CD4-positive, CD25-positive, alpha-beta regulatory T cell (primary cell): Measurements from ENCODE around the gene SIK3. TPM values are rescaled to one million over a fixed set of nuclear protein-coding genes. Genes with fewer than 3 reads are reported as not detected.

Source experiments
- ATAC-seq, 2 donors: fragments of 150-1000 bp; cut with Tn5 transposase; one replicate each; pipeline ENCODE4 v1.10.0; 2021; ENCODE audit warnings: low read depth in 2 of 2, moderate number of reproducible peaks in 2 of 2, moderate library complexity in 1 of 2
- DNase-seq, 3 donors: peaks; one replicate each; pipeline versions ENCODE4 v3.0.0 to v3.0.0-alpha.2; 2012 to 2022; ENCODE audit warnings: mixed read lengths in 1 of 3
- H3K27ac ChIP-seq: one replicate; pipeline ENCODE4 v1.7.0; 2013; ENCODE audit warnings: mild to moderate bottlenecking, low read length; ENCODE audit not compliant: insufficient read depth, poor library complexity, severe bottlenecking
- H3K27me3 ChIP-seq: one replicate; pipeline ENCODE4 v1.7.0; 2013; ENCODE audit warnings: low read length; ENCODE audit not compliant: control insufficient read depth, insufficient read depth
- H3K36me3 ChIP-seq: one replicate; pipeline ENCODE4 v1.7.0; 2013; ENCODE audit warnings: mild to moderate bottlenecking, low read length, moderate library complexity; ENCODE audit not compliant: control insufficient read depth, insufficient read depth
- H3K4me1 ChIP-seq: 2 replicates; pipeline ENCODE4 v1.7.0; 2013; ENCODE audit warnings: mild to moderate bottlenecking, low read length; ENCODE audit not compliant: insufficient read depth, control insufficient read depth, poor library complexity, severe bottlenecking
- H3K4me3 ChIP-seq: one replicate; pipeline ENCODE4 v1.7.0; 2013; ENCODE audit warnings: low read depth, mild to moderate bottlenecking, low read length, moderate library complexity
- H3K9me3 ChIP-seq, 2 experiments: 1 replicate in 1 of 2; 2 replicates in 1 of 2; pipeline ENCODE4 v1.7.0; 2013; ENCODE audit warnings: low read length in 2 of 2, mild to moderate bottlenecking in 1 of 2, moderate library complexity in 1 of 2; ENCODE audit not compliant: control insufficient read depth in 2 of 2
- H3K27ac Mint-ChIP-seq, 3 donors: one replicate each; pipeline ENCODE4 v1.8.0; 2020 to 2022; ENCODE audit warnings: mild to moderate bottlenecking in 3 of 3, mixed read lengths in 3 of 3, moderate library complexity in 2 of 3
- H3K27me3 Mint-ChIP-seq: one replicate; pipeline ENCODE4 v1.8.0; 2022; ENCODE audit warnings: mild to moderate bottlenecking, mixed read lengths
- H3K36me3 Mint-ChIP-seq: one replicate; pipeline ENCODE4 v1.8.0; 2020; ENCODE audit warnings: mixed read lengths
- H3K4me1 Mint-ChIP-seq, 4 donors: one replicate each; pipeline ENCODE4 v1.8.0; 2020 to 2022; ENCODE audit warnings: mixed read lengths in 4 of 4, mild to moderate bottlenecking in 1 of 4
- H3K4me3 Mint-ChIP-seq, 4 donors: one replicate each; pipeline ENCODE4 v1.8.0; 2020 to 2022; ENCODE audit warnings: mild to moderate bottlenecking in 4 of 4, mixed read lengths in 4 of 4, moderate library complexity in 3 of 4
- H3K9me3 Mint-ChIP-seq, 7 donors: one replicate each; pipeline ENCODE4 v1.8.0; 2020 to 2022; ENCODE audit warnings: mixed read lengths in 7 of 7, mild to moderate bottlenecking in 3 of 7, moderate library complexity in 2 of 7
- polyA plus RNA-seq, 4 donors: library from polyadenylated mRNA; unstranded; fragments of 300-500 nt; fragmentation: Illumina TruSeq; gene quantifications; one replicate each; pipeline ENCODE4 v1.2.3, GENCODE V29; 2021
- total RNA-seq: library from RNA; stranded (reverse); gene quantifications from one replicate; pipeline ENCODE4 v1.2.3, GENCODE V29; 2022

Gene SIK3
- total and polyA plus RNA-seq, 5 donors from 2014 or later: 7.0 to 55.2 (median 9.4) TPM

DNA sequence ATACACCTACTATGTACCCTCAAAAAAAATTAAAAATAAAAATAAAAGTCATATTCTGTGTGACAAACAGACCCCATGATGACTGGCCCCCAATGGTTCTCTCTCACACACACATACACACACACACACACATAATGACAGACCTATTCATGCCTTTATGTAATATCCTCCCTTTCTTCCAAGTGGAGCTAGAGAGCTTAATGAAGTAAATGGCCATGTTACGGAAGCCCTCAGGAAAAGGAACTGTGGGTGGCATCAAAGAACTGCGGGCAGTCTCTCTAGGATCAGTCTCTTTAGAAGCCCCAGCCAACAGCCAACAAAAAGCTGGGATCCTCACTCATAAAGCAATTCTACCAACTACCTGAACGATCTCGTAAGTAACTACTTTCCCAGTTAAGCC is 125.5 kb downstream of the SIK3 start:
- no peak for ATAC-seq
- Mint-ChIP-seq H3K9me3 (no peaks in the 10 kb centered on the region), H3K4me3 (no peak overlapping the region), H3K4me1 (peaks cover 22 to 39% (median 26%) of the 10 kb centered on the region in 4 donors), H3K27ac (peak overlapping the region in 1 of 3 donors; percentile 16), H3K36me3 (peaks cover 5% of the 10 kb centered on the region), H3K27me3 (no peaks in the 10 kb centered on the region)
- Histone ChIP-seq H3K4me1 (no peaks in the 10 kb centered on the region), H3K36me3 (no peaks in the 10 kb centered on the region), H3K4me3 (no peak overlapping the region), H3K27me3 (no peaks in the 10 kb centered on the region), H3K9me3 (no peaks in the 10 kb centered on the region), H3K27ac (no peak overlapping the region)
- DNase-seq: no peak

DNA sequence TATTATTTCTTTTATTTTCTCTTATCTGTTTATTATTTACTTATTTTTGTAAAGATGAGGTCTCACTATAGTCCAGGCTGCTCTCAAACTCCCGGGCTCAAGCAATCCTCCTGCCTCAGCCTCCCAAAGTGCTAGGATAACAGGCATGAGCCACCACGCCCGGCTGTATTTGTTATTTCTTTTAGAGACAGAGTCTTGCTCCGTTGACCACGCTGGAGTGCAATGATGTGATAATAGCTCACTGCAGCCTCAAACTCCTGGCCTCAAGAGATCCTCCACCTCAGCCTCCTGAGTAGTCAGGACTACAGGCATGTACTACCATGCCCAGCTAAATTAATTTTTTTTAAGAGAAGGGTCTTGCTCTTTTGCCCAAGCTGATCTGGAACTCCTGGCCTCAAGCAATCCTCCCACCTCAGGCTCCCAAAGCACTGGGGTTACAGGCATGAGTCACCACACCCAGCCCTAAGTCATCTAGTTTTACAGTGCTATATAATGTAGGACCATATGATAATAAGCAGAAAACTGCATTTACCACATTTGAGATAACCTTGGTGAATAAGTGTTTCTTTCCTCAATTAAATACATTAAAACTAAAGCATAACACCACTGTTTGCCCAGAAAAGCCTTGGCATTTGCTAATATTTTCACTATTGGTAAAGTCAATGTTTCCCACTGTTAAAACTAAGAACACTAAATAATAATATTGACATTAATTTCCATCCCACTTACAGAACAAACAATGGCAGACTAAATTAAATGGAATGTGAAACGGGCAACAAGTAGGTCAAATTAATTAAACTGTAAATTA is 127.5 kb downstream of the SIK3 start:
- H3K4me1 Mint-ChIP-seq: peaks cover 22 to 39% (median 25%) of the 10 kb centered on the region in 4 donors
- Histone ChIP-seq H3K27ac (no peak overlapping the region), H3K9me3 (no peaks in the 10 kb centered on the region), H3K27me3 (no peaks in the 10 kb centered on the region), H3K36me3 (no peaks in the 10 kb centered on the region), H3K4me1 (no peaks in the 10 kb centered on the region), H3K4me3 (no peak overlapping the region)
- H3K9me3 Mint-ChIP-seq: peaks cover 0 to under 1% (median 0%) of the 10 kb centered on the region in 7 donors
- ATAC-seq (no peak), DNase-seq (no peak)
- no peak overlapping the region for H3K27ac Mint-ChIP-seq
- H3K4me3 Mint-ChIP-seq: no peak overlapping the region
- no peaks in the 10 kb centered on the region for H3K27me3 Mint-ChIP-seq
- peaks cover 8% of the 10 kb centered on the region for H3K36me3 Mint-ChIP-seq

DNA sequence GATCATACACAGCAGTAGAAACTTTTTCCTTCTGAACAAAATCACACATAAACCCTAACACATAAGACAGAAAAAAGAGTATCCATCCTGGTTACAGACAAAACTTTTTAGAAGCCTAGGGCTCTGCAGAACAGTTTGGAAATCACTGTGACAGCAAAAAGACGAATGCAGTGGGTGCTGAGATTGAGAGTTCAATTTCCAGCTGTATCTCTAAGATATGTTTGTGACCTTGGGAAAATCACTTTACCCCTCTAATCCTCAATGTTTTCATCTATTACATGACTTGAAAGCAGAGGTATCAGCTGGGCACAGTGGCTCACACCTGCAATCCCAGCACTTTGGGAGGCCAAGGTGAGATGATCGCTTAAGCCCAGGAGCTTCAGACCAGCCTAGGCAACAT is 128.5 kb downstream of the SIK3 start:
- Histone ChIP-seq H3K36me3 (no peaks in the 10 kb centered on the region), H3K27me3 (no peaks in the 10 kb centered on the region), H3K27ac (no peak overlapping the region), H3K4me3 (no peak overlapping the region), H3K4me1 (no peaks in the 10 kb centered on the region), H3K9me3 (no peaks in the 10 kb centered on the region)
- H3K9me3 Mint-ChIP-seq: peaks cover 0 to 2% (median 0%) of the 10 kb centered on the region in 7 donors
- H3K4me1 Mint-ChIP-seq: peaks cover 18 to 39% (median 24%) of the 10 kb centered on the region in 4 donors
- ATAC-seq: no peak
- H3K27ac Mint-ChIP-seq: no peak overlapping the region
- H3K4me3 Mint-ChIP-seq: no peak overlapping the region
- no peak for DNase-seq
- no peaks in the 10 kb centered on the region for H3K27me3 Mint-ChIP-seq
- H3K36me3 Mint-ChIP-seq: peaks cover 8% of the 10 kb centered on the region

- H3K9me3 ChIP-seq: no peaks in the 10 kb centered on the region
- H3K27ac ChIP-seq: no peak overlapping the region
- Mint-ChIP-seq H3K9me3 (peaks cover 0 to 2% (median 0%) of the 10 kb centered on the region in 7 donors), H3K27me3 (no peaks in the 10 kb centered on the region), H3K4me3 (no peak overlapping the region), H3K36me3 (peaks cover 4% of the 10 kb centered on the region), H3K27ac (no peak overlapping the region), H3K4me1 (peaks cover under 1 to 34% (median 14%) of the 10 kb centered on the region in 4 donors)
- no peak for ATAC-seq
- H3K27me3 ChIP-seq: no peaks in the 10 kb centered on the region
- H3K4me3 ChIP-seq: no peak overlapping the region
- DNase-seq: no peak
- H3K4me1 ChIP-seq: no peaks in the 10 kb centered on the region
- H3K36me3 ChIP-seq: no peaks in the 10 kb centered on the region
Measured at GRCh38 chr11:116964269-116964668, 134.0 kb downstream of the SIK3 start.

DNA sequence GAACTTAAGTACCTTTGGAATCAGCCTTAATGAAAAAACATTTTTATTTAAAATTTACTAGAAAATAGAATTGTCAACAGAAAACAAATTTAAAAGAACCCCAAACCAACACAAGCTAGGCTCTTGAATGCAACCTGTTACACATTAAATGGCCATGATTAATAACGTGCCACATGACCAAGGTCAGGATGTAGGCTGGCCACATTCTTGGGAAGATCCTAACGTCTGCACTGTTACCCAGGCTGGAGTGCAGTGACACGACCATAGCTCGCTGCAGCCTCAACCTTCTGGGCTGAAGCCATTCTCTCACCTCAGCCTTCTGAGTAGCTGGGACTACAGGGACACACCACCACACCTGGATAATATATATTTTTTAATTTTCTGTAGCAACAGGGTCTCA is 134.4 kb downstream of the SIK3 start:
- no peaks in the 10 kb centered on the region for H3K9me3 ChIP-seq
- no peaks in the 10 kb centered on the region for H3K27me3 Mint-ChIP-seq
- peaks cover 2 to 36% (median 14%) of the 10 kb centered on the region in 4 donors for H3K4me1 Mint-ChIP-seq
- H3K27ac Mint-ChIP-seq: no peak overlapping the region
- H3K27ac ChIP-seq: no peak overlapping the region
- H3K9me3 Mint-ChIP-seq: peaks cover 0 to 2% (median 0%) of the 10 kb centered on the region in 7 donors
- no peak overlapping the region for H3K4me3 ChIP-seq
- ATAC-seq: no peak
- H3K4me1 ChIP-seq: no peaks in the 10 kb centered on the region
- H3K36me3 Mint-ChIP-seq: peaks cover 5% of the 10 kb centered on the region
- H3K4me3 Mint-ChIP-seq: no peak overlapping the region
- no peaks in the 10 kb centered on the region for H3K27me3 ChIP-seq
- DNase-seq: no peak
- no peaks in the 10 kb centered on the region for H3K36me3 ChIP-seq

- peaks cover 0 to 2% (median 0%) of the 10 kb centered on the region in 7 donors for H3K9me3 Mint-ChIP-seq
- H3K4me1 Mint-ChIP-seq: peaks cover 14 to 40% (median 26%) of the 10 kb centered on the region in 4 donors
- Histone ChIP-seq H3K27me3 (no peaks in the 10 kb centered on the region), H3K4me1 (no peaks in the 10 kb centered on the region), H3K4me3 (no peak overlapping the region), H3K27ac (no peak overlapping the region), H3K36me3 (no peaks in the 10 kb centered on the region), H3K9me3 (no peaks in the 10 kb centered on the region)
- no peak for DNase-seq
- H3K4me3 Mint-ChIP-seq: no peak overlapping the region
- peak overlapping the region in 1 of 3 donors; percentile 2 for H3K27ac Mint-ChIP-seq
- ATAC-seq: no peak
- no peaks in the 10 kb centered on the region for H3K27me3 Mint-ChIP-seq
- H3K36me3 Mint-ChIP-seq: peaks cover 4% of the 10 kb centered on the region
Measured at GRCh38 chr11:116962108-116962507, 136.1 kb downstream of the SIK3 start.

- no peak overlapping the region for H3K4me3 Mint-ChIP-seq
- DNase-seq (no peak), ATAC-seq (no peak)
- H3K4me3 ChIP-seq: no peak overlapping the region
- H3K36me3 ChIP-seq: no peaks in the 10 kb centered on the region
- H3K27me3 Mint-ChIP-seq: no peaks in the 10 kb centered on the region
- no peaks in the 10 kb centered on the region for H3K27me3 ChIP-seq
- H3K27ac ChIP-seq: no peak overlapping the region
- H3K4me1 Mint-ChIP-seq: peaks cover 21 to 52% (median 36%) of the 10 kb centered on the region in 4 donors
- H3K4me1 ChIP-seq: peaks cover 9% of the 10 kb centered on the region
- H3K9me3 Mint-ChIP-seq: peaks cover 0 to 2% (median 0%) of the 10 kb centered on the region in 7 donors
- peak overlapping the region in 2 of 3 donors; percentile 65 to 73 for H3K27ac Mint-ChIP-seq
- H3K36me3 Mint-ChIP-seq: peaks cover 10% of the 10 kb centered on the region
- no peaks in the 10 kb centered on the region for H3K9me3 ChIP-seq
Measured at GRCh38 chr11:116960930-116961329, 137.3 kb downstream of the SIK3 start.

DNA sequence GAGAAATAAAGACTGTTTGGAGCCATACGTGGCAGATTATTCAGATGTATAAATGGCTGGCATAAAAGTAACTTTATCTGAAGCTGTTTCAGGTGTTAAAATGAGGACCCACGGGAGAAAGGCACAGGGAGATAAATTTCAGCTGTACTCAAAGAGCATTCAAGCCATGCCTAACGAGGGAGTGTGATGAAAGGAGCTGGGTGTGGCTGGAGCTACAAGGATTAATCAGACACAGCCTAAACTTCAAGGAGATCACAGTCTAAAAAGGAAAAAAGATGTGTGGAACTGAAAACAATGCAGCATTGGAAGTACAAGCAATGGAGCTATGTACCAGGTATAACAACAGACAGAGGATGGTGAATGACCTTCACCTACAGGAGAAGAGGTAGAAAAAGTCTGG is 140.0 kb downstream of the SIK3 start:
- Mint-ChIP-seq H3K4me1 (peaks cover 28 to 65% (median 40%) of the 10 kb centered on the region in 4 donors), H3K9me3 (no peaks in the 10 kb centered on the region), H3K4me3 (no peak overlapping the region), H3K27ac (peak overlapping the region in 2 of 3 donors; percentile 1 to 43), H3K27me3 (no peaks in the 10 kb centered on the region), H3K36me3 (peaks cover 17% of the 10 kb centered on the region)
- H3K36me3 ChIP-seq: no peaks in the 10 kb centered on the region
- ATAC-seq (no peak), DNase-seq (no peak)
- H3K27me3 ChIP-seq: no peaks in the 10 kb centered on the region
- no peaks in the 10 kb centered on the region for H3K9me3 ChIP-seq
- H3K4me3 ChIP-seq: no peak overlapping the region
- no peak overlapping the region for H3K27ac ChIP-seq
- peaks cover 29% of the 10 kb centered on the region for H3K4me1 ChIP-seq
